Measurements from ENCODE around the gene LAMA3. TPM values are rescaled to one million over a fixed set of nuclear protein-coding genes. Genes with fewer than 3 reads are reported as not detected.

LAMA3 gene
- total and polyA plus RNA-seq, 12 donors: 1.6 to 10.2 (median 4.0) TPM

DNA sequence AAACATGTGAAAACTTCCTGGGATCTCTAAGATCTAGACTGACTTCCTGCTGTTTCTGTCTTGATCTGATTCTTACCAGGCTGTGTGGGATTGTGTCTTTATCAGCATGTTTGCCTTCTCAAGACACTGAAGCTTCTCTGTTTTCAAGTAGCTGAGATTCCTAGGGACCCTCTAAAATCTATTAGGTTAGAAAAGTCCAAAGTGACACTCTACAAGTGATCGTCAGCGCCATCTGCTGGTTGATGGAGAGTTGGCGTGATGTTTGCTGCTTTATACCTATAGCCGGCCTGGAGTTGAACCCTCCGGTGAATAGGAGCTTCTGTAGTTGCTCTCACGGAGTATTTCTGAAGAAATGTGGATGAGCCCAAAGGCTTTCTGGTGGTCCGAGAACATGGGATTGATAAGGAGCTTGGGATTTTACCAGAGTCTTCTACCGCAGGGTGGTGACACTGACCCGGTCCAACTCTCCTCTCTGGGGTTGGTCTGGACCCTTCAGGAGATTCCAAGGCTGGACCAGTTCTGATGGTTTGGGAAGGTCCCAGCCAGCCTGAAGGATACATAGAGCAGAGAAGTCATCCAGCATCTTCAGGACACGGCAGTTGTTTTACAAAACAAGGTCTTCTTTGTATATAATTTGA is 229.3 kb downstream of the LAMA3 start:
- H3K27ac ChIP-seq: no peak overlapping the region
- TF ChIP-seq, protein P1, sequence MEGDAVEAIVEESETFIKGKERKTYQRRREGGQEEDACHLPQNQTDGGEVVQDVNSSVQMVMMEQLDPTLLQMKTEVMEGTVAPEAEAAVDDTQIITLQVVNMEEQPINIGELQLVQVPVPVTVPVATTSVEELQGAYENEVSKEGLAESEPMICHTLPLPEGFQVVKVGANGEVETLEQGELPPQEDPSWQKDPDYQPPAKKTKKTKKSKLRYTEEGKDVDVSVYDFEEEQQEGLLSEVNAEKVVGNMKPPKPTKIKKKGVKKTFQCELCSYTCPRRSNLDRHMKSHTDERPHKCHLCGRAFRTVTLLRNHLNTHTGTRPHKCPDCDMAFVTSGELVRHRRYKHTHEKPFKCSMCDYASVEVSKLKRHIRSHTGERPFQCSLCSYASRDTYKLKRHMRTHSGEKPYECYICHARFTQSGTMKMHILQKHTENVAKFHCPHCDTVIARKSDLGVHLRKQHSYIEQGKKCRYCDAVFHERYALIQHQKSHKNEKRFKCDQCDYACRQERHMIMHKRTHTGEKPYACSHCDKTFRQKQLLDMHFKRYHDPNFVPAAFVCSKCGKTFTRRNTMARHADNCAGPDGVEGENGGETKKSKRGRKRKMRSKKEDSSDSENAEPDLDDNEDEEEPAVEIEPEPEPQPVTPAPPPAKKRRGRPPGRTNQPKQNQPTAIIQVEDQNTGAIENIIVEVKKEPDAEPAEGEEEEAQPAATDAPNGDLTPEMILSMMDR (IDR thresholded peaks at IDR 0.05): peak; percentile 55 to 85 (median 74)
- no peak for TF ChIP-seq POLR2A (IDR thresholded peaks at IDR 0.05)
- H3K27me3 ChIP-seq: no peaks in the 10 kb centered on the region
- no peaks in the 10 kb centered on the region for H3K9me3 ChIP-seq (replicated peaks in 1 of 3)
- peak; percentile 50 to 89 (median 74) for DNase-seq
- 27 to 42% (median 35%) methylated on average over 6 to 10 of the region's 10 CpGs for WGBS, 4 donors
- no peak overlapping the region for H3K4me3 ChIP-seq
- no peaks in the 10 kb centered on the region for H3K4me1 ChIP-seq (replicated peaks in 1 of 2)
- intact Hi-C loops (cut with DNase I): loop anchor here (5.0 to 10.0 kb wide), 3 partner anchors 91 to 296 kb away; no protein-coding TSS in a partner anchor
- no peaks in the 10 kb centered on the region for H3K36me3 ChIP-seq (replicated peaks in 1 of 2)

DNA sequence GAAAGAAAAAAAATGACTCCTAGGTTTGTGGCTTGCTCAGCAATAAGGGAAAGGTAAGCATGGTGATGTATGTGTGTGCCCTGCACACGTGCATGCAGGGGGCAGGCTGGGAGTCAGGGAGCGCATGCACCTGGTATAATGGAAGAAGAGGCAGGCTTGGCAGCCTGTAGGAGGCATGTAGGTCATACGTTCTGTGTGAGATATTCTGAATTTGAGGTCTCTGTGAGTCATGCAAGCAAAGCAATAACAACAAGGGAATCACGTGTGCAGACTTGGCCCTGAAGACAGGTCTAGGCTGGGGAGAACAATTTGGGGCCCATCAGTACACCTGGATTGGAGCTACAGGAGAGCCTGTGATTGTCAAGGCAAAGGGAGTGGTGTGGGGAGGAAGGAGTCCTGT is 230.8 kb downstream of the LAMA3 start:
- 62 to 66% (median 64%) methylated on average over 4 of the region's 4 CpGs for WGBS, 4 donors
- no peak for TF ChIP-seq POLR2A (IDR thresholded peaks at IDR 0.05)
- TF ChIP-seq, protein P1 (IDR thresholded peaks at IDR 0.05): no peak
- DNase-seq: no peak
- H3K4me1 ChIP-seq (replicated peaks in 1 of 2): no peaks in the 10 kb centered on the region
- no peaks in the 10 kb centered on the region for H3K36me3 ChIP-seq (replicated peaks in 1 of 2)
- no peaks in the 10 kb centered on the region for H3K27me3 ChIP-seq
- H3K27ac ChIP-seq: no peak overlapping the region
- intact Hi-C loops (cut with DNase I): no loop called here
- H3K4me3 ChIP-seq: no peak overlapping the region
- H3K9me3 ChIP-seq (replicated peaks in 1 of 3): no peaks in the 10 kb centered on the region

DNA sequence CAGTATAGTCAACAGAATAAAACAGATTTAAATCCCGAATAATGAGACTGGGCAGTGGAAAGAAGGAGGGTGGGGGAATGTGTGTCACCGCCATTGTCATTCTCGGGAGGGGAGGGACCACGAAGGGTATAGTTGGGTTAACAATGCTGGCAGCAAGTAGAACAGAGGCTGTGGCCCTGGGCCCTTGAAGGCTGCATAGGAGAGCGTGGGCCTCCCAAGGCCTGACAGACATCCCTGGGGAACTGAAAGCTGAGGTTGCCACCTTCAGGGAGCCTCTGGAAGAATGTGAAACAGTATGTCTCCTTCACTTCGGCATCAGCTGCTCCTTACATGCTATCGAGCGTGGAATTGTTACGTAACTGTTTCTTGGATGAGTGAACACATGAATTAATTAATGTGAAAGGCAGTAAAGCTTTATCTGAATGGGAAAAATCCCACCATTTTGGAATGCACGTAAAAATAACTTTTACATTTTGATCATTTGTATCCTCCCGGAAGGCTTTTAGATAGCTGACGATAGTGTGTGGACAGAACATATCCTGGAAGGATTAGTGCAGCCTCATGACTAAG is 232.5 kb downstream of the LAMA3 start:
- no peak for DNase-seq
- intact Hi-C loops (cut with DNase I): no loop called here
- Histone ChIP-seq H3K36me3 (replicated peaks in 1 of 2) (no peaks in the 10 kb centered on the region), H3K4me1 (replicated peaks in 1 of 2) (no peaks in the 10 kb centered on the region), H3K9me3 (replicated peaks in 1 of 3) (no peaks in the 10 kb centered on the region), H3K27ac (no peak overlapping the region), H3K4me3 (no peak overlapping the region), H3K27me3 (no peaks in the 10 kb centered on the region)
- WGBS, 4 donors: 91 to 96% (median 95%) methylated on average over 12 of the region's 12 CpGs
- TF ChIP-seq, protein P1 (IDR thresholded peaks at IDR 0.05): no peak
- no peak for TF ChIP-seq POLR2A (IDR thresholded peaks at IDR 0.05)

DNA sequence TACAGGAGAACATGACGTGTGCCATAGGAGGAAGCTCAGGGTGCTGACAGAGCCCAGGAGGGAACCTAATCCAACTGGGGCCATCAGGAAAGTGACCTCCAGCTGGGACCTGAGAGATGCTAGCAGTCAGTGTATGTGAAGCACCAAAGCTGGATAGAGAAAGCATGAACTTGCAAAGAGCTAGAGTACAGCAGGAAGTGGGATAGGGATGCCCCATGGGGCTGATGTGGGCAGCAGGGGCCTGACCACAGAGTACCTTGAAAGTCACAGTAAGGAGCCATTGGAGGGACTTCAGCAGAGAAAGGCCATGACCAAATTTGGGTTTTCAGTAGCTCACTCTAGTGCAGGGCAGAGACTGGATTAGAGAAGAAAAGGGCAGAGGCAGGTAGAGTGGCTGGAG is 233.7 kb downstream of the LAMA3 start:
- no peak overlapping the region for H3K27ac ChIP-seq
- intact Hi-C loops (cut with DNase I): no loop called here
- H3K4me3 ChIP-seq: no peak overlapping the region
- TF ChIP-seq, protein P1 (IDR thresholded peaks at IDR 0.05): no peak
- H3K4me1 ChIP-seq (replicated peaks in 1 of 2): no peaks in the 10 kb centered on the region
- 83 to 95% (median 92%) methylated on average over 1 of the region's 1 CpG for whole genome bisulfite sequencing, 4 donors
- no peaks in the 10 kb centered on the region for H3K27me3 ChIP-seq
- no peaks in the 10 kb centered on the region for H3K9me3 ChIP-seq (replicated peaks in 1 of 3)
- no peak for DNase-seq
- no peaks in the 10 kb centered on the region for H3K36me3 ChIP-seq (replicated peaks in 1 of 2)

All from adrenal gland (tissue), 12 donors.